Measurements from ENCODE around the gene RO60. TPM values are rescaled to one million over a fixed set of nuclear protein-coding genes. Genes with fewer than 3 reads are reported as not detected.

Gene RO60
- total and polyA plus RNA-seq, 2 experiments from 2014 or later, result 68.6 to 104 TPM

DNA sequence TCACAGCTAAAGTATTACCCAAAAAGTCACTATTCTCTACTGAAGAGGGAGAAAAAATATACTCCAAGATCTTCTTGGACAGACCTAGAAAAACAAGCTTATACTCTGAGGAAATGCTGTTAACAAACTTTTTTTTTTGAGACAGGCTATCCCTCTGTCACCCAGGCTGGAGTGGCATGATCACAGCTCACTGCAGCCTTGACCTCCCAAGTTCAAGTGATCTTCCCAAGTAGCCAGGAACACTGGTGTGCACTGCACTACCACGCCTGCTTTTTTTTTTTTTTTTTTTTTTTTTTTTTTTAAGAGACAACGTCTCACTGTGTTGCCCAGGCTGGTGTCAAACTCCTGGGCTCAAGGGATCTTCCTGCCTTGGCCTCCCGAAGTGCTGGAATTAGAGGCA lies 28.5 kb downstream of the RO60 start:
- peaks cover 22% of the 10 kb centered on the region; the same call in 1 of the 2 replicates for H3F3A ChIP-seq (ENCODE audit: insufficient read depth)
- peaks cover 19% of the 10 kb centered on the region; the same call in 1 of the 2 replicates for H3K79me2 ChIP-seq (ENCODE audit: insufficient read depth)
- TF ChIP-seq EZH2phosphoT487 (IDR thresholded peaks at IDR 0.05; ENCODE audit: insufficient read depth, low read depth) (no peak), EZH2 (IDR thresholded peaks at IDR 0.05; ENCODE audit: insufficient read depth, poor library complexity, severe bottlenecking) (no peak)
- H3K9ac ChIP-seq, result no peak overlapping the region
- H4K20me1 ChIP-seq (ENCODE audit: insufficient read depth), result no peaks in the 10 kb centered on the region
- no peak overlapping the region for H2AFZ ChIP-seq
- no peak overlapping the region for H3K27ac ChIP-seq
- H3K9me3 ChIP-seq (ENCODE audit: low read depth), result no peaks in the 10 kb centered on the region
- H3K4me1 ChIP-seq (ENCODE audit: insufficient read depth), result no peaks in the 10 kb centered on the region
- H3K9me2 ChIP-seq (ENCODE audit: insufficient read depth), result no peaks in the 10 kb centered on the region
- H3K4me3 ChIP-seq, result no peak overlapping the region
- no peaks in the 10 kb centered on the region for H3K27me3 ChIP-seq (replicated peaks; ENCODE audit: insufficient read depth)
- H3K36me3 ChIP-seq (ENCODE audit: low read depth), result peaks cover 39% of the 10 kb centered on the region
- no peak overlapping the region for H3K4me2 ChIP-seq (ENCODE audit: unreplicated experiment)
- DNase-seq, result no peak
- in situ Hi-C loops (cut with MboI), result no loop called here
- 70 to 79% methylated on average over 3 of the region's 3 CpGs for WGBS, 2 experiments (ENCODE audit: low coverage in 1 of 2, low lambda C conversion rate in 2 of 2, missing lambda C conversion rate in 2 of 2)

DNA sequence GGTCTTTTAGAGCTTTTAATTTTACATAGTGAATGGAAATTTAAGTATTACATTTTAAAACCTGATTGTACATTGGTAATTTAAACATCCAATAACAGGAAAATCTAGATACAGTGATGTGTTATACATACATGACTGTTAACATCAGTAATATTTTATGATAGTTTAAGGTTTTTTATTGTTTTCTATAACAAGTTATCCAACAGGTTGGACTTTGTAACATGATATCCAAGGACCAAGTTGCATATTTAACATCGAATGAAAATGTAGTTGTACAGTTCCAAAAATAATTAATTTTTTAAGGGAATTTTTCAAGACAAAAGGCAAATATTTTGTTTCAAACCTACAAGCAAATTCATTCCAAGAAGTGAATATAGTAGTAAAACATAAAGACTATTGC lies 31.5 kb downstream of the RO60 start:
- H3K9ac ChIP-seq, result no peak overlapping the region
- in situ Hi-C loops (cut with MboI), result no loop called here
- WGBS, 2 experiments (ENCODE audit: low coverage in 1 of 2, low lambda C conversion rate in 2 of 2, missing lambda C conversion rate in 2 of 2), result 97 to 98% methylated on average over 1 of the region's 1 CpG
- H3K27ac ChIP-seq, result no peak overlapping the region
- no peak overlapping the region for H3K4me2 ChIP-seq (ENCODE audit: unreplicated experiment)
- H3K9me3 ChIP-seq (ENCODE audit: low read depth), result no peaks in the 10 kb centered on the region
- DNase-seq, result no peak
- H4K20me1 ChIP-seq (ENCODE audit: insufficient read depth), result no peaks in the 10 kb centered on the region
- H2AFZ ChIP-seq, result no peak overlapping the region
- H3K36me3 ChIP-seq (ENCODE audit: low read depth), result peaks cover 42% of the 10 kb centered on the region
- peaks cover 19% of the 10 kb centered on the region; the same call in 1 of the 2 replicates for H3K79me2 ChIP-seq (ENCODE audit: insufficient read depth)
- H3K9me2 ChIP-seq (ENCODE audit: insufficient read depth), result no peaks in the 10 kb centered on the region
- no peaks in the 10 kb centered on the region for H3K4me1 ChIP-seq (ENCODE audit: insufficient read depth)
- no peak overlapping the region for H3K4me3 ChIP-seq
- no peaks in the 10 kb centered on the region for H3K27me3 ChIP-seq (replicated peaks; ENCODE audit: insufficient read depth)
- H3F3A ChIP-seq (ENCODE audit: insufficient read depth), result peaks cover 26% of the 10 kb centered on the region; the same call in 1 of the 2 replicates
- TF ChIP-seq EZH2phosphoT487 (IDR thresholded peaks at IDR 0.05; ENCODE audit: insufficient read depth, low read depth), result no peak
- TF ChIP-seq EZH2 (IDR thresholded peaks at IDR 0.05; ENCODE audit: insufficient read depth, poor library complexity, severe bottlenecking), result no peak

DNA sequence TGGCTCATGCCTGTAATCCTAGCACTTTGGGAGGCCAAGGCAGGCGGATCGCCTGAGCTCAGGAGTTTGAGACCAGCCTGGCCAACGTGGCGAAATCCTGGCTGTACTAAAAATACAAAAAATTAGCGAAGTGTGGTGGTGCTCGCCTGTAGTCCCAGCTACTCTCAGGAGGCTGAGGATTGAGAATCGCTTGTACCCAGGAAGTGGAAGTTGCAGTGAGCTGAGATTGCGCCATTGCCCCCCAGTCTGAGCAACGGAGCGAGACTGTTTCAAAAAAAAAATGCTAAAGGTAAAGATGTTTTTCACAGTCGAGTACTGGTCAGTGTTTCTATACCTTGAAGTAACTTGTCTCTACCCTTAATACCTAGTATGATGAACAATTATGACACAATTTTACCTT lies 34.7 kb downstream of the RO60 start:
- Histone ChIP-seq H3F3A (ENCODE audit: insufficient read depth) (peaks cover 24% of the 10 kb centered on the region; the same call in 1 of the 2 replicates), H3K9me3 (ENCODE audit: low read depth) (no peaks in the 10 kb centered on the region), H3K4me1 (ENCODE audit: insufficient read depth) (no peaks in the 10 kb centered on the region), H3K27me3 (replicated peaks; ENCODE audit: insufficient read depth) (no peaks in the 10 kb centered on the region), H3K79me2 (ENCODE audit: insufficient read depth) (peaks cover 19% of the 10 kb centered on the region), H2AFZ (no peak overlapping the region), H3K4me2 (ENCODE audit: unreplicated experiment) (no peak overlapping the region), H3K27ac (no peak overlapping the region), H3K36me3 (ENCODE audit: low read depth) (peaks cover 65% of the 10 kb centered on the region), H3K9ac (no peak overlapping the region), H4K20me1 (ENCODE audit: insufficient read depth) (no peaks in the 10 kb centered on the region), H3K9me2 (ENCODE audit: insufficient read depth) (no peaks in the 10 kb centered on the region), H3K4me3 (no peak overlapping the region)
- in situ Hi-C loops (cut with MboI), result no loop called here
- TF ChIP-seq EZH2phosphoT487 (IDR thresholded peaks at IDR 0.05; ENCODE audit: insufficient read depth, low read depth), result no peak
- TF ChIP-seq EZH2 (IDR thresholded peaks at IDR 0.05; ENCODE audit: insufficient read depth, poor library complexity, severe bottlenecking), result no peak
- WGBS, 2 experiments (ENCODE audit: low coverage in 1 of 2, low lambda C conversion rate in 2 of 2, missing lambda C conversion rate in 2 of 2), result 94 to 97% methylated on average over 11 of the region's 11 CpGs
- DNase-seq, result no peak

DNA sequence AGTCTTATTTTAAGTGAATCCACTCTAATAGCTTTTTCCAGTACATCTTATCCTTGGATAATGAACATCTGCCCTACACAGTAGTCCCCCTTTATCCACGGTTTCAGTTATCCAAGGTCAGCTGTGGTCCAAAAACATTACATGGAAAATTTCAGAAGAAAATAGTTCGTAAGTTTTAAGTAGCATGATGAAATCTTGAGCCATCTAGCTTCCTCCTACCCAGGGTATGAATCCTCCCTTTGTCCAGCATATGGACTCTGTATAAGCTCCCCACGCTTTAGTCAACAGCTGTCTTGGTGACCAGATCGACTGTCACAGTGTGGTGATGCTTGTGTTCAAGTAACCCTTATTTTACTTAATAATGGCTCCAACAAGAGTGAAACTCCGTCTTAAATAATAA lies 43.2 kb downstream of the RO60 start:
- 0 out of 2 replicates have a peak overlapping the region, but pooled peaks have one; percentile 93 for H3K27ac ChIP-seq
- H3F3A ChIP-seq (ENCODE audit: insufficient read depth), result peaks cover 39% of the 10 kb centered on the region
- no peak for DNase-seq
- peaks cover 26% of the 10 kb centered on the region for H3K36me3 ChIP-seq (ENCODE audit: low read depth)
- H3K27me3 ChIP-seq (replicated peaks; ENCODE audit: insufficient read depth), result no peaks in the 10 kb centered on the region
- 95 to 98% methylated on average over 5 of the region's 5 CpGs for WGBS, 2 experiments (ENCODE audit: low coverage in 1 of 2, low lambda C conversion rate in 2 of 2, missing lambda C conversion rate in 2 of 2)
- in situ Hi-C loops (cut with MboI), result no loop called here
- H4K20me1 ChIP-seq (ENCODE audit: insufficient read depth), result no peaks in the 10 kb centered on the region
- no peak overlapping the region for H2AFZ ChIP-seq
- H3K9ac ChIP-seq, result peak overlapping the region; percentile 91; the same call in 1 of the 2 replicates
- H3K9me2 ChIP-seq (ENCODE audit: insufficient read depth), result no peaks in the 10 kb centered on the region
- TF ChIP-seq EZH2phosphoT487 (IDR thresholded peaks at IDR 0.05; ENCODE audit: insufficient read depth, low read depth), result no peak
- no peak for TF ChIP-seq EZH2 (IDR thresholded peaks at IDR 0.05; ENCODE audit: insufficient read depth, poor library complexity, severe bottlenecking)
- H3K79me2 ChIP-seq (ENCODE audit: insufficient read depth), result peaks cover 59% of the 10 kb centered on the region
- no peaks in the 10 kb centered on the region for H3K9me3 ChIP-seq (ENCODE audit: low read depth)
- peak overlapping the region; percentile 88 for H3K4me2 ChIP-seq (ENCODE audit: unreplicated experiment)
- no peak overlapping the region for H3K4me3 ChIP-seq
- H3K4me1 ChIP-seq (ENCODE audit: insufficient read depth), result peaks cover 11% of the 10 kb centered on the region
